Sigmoid colon (tissue), 7 donors: ENCODE results near the gene RASGRP3. TPM values are rescaled to one million over a fixed set of nuclear protein-coding genes. Genes with fewer than 3 reads are reported as not detected.

ENCODE experiments used
- DNase-seq: peaks from one replicate; pipeline ENCODE4 v3.0.0-alpha.2; 2019
- H3K27ac ChIP-seq, 4 donors: fragments of 200-600 bp; sonication (generic); one replicate each; pipeline ENCODE4 v1.5.1; 2016 to 2019; ENCODE audit warnings: mild to moderate bottlenecking in 1 of 4
- H3K27me3 ChIP-seq, 3 donors: fragments of 200-600 bp; sonication (generic); one replicate each; pipeline ENCODE4 v1.5.1; 2019; ENCODE audit warnings: mild to moderate bottlenecking in 1 of 3
- H3K36me3 ChIP-seq, 4 donors: fragments of 200-600 bp; sonication (generic); one replicate each; pipeline ENCODE4 v1.5.1; 2016 to 2019
- H3K4me1 ChIP-seq, 4 donors: fragments of 200-600 bp; sonication (generic); one replicate each; pipeline ENCODE4 v1.5.1; 2017 to 2019
- H3K4me3 ChIP-seq, 4 donors: fragments of 200-600 bp; sonication (generic); one replicate each; pipeline ENCODE4 v1.5.1; 2017 to 2019; ENCODE audit warnings: mild to moderate bottlenecking in 2 of 4, moderate library complexity in 1 of 4
- H3K9me3 ChIP-seq, 4 donors: fragments of 200-600 bp in 3 of 4; sonication (generic) in 3 of 4; one replicate each; pipeline versions ENCODE4 v1.5.1 to v1.6.1; 2013 to 2019
- EP300 ChIP-seq, 4 donors: sonication (generic); formaldehyde crosslinking; IDR thresholded peaks; one replicate each; pipeline ENCODE4 v1.6.1; 2017; ENCODE audit warnings: antibody characterized with exemption in 4 of 4
- POLR2A ChIP-seq, 2 donors: fragments of 450-650 bp; IDR thresholded peaks; one replicate each; pipeline ENCODE4 v1.6.1; 2016; ENCODE audit warnings: antibody characterized with exemption in 2 of 2, mild to moderate bottlenecking in 2 of 2, moderate library complexity in 2 of 2
- POLR2AphosphoS5 ChIP-seq, 4 donors: sonication (generic); formaldehyde crosslinking; IDR thresholded peaks; one replicate each; pipeline ENCODE4 v1.6.1; 2017; ENCODE audit warnings: antibody characterized with exemption in 4 of 4
- WGBS, 2 donors: extraction: QIAGEN DNeasy Blood & Tissue Kit; methylation state at CpG; one replicate each; pipeline ENCODE4 v1.1.7; 2013; 5-methylcytosine and 5-hydroxymethylcytosine counted together
- intact Hi-C: fragments of 100-400 bp; cut with DNase I; formaldehyde crosslinking; loops from one replicate; pipeline ENCODE4 v1.15.1; 2023
- polyA plus RNA-seq, 3 donors: library from polyadenylated mRNA; stranded (reverse); fragments of 200-250 nt; gene quantifications; one replicate each; pipeline ENCODE4 v1.2.3, GENCODE V29; 2013
- total RNA-seq, 4 donors: library from RNA; depleted of rRNA; stranded (reverse); fragments of >200 nt; gene quantifications; one replicate each; pipeline ENCODE4 v1.1.0, GENCODE V29; 2016
- TF ChIP-seq, protein P1 (sequence below), 4 experiments: fragments of 450-650 bp in 3 of 4; fragments of 200-600 bp in 1 of 4; IDR thresholded peaks; one replicate each; pipeline ENCODE4 v1.5.1; 2016 to 2019; ENCODE audit warnings: antibody characterized with exemption in 4 of 4, mild to moderate bottlenecking in 3 of 4, moderate library complexity in 2 of 4
- donor health status: healthy with polysubstance abuse.
- donor health status: Bipolar disorder and iron deficiency.
- donor health status: healthy.

RASGRP3 gene
- total and polyA plus RNA-seq, 7 donors: 1.8 to 14.7 (median 6.7) TPM

- peaks cover 0 to 8% (median 3%) of the 10 kb centered on the region in 4 donors for H3K9me3 ChIP-seq
- WGBS, 2 donors: 90 to 96% methylated on average over 1 of the region's 1 CpG
These were observed 24.6 kb upstream of the RASGRP3 start for GRCh38 chr2:33451825-33452224.

GRCh38 chr2:33452545-33452944, 23.9 kb upstream of the RASGRP3 start:
- intact Hi-C loops: no loop called here
- no peaks in the 10 kb centered on the region for H3K36me3 ChIP-seq
- peaks cover 0 to under 1% (median 0%) of the 10 kb centered on the region in 4 donors for H3K4me1 ChIP-seq
- H3K27me3 ChIP-seq: no peaks in the 10 kb centered on the region
- TF ChIP-seq POLR2AphosphoS5 (IDR thresholded peaks at IDR 0.05): no peak
- TF ChIP-seq EP300 (IDR thresholded peaks at IDR 0.05): no peak
- TF ChIP-seq, protein P1, sequence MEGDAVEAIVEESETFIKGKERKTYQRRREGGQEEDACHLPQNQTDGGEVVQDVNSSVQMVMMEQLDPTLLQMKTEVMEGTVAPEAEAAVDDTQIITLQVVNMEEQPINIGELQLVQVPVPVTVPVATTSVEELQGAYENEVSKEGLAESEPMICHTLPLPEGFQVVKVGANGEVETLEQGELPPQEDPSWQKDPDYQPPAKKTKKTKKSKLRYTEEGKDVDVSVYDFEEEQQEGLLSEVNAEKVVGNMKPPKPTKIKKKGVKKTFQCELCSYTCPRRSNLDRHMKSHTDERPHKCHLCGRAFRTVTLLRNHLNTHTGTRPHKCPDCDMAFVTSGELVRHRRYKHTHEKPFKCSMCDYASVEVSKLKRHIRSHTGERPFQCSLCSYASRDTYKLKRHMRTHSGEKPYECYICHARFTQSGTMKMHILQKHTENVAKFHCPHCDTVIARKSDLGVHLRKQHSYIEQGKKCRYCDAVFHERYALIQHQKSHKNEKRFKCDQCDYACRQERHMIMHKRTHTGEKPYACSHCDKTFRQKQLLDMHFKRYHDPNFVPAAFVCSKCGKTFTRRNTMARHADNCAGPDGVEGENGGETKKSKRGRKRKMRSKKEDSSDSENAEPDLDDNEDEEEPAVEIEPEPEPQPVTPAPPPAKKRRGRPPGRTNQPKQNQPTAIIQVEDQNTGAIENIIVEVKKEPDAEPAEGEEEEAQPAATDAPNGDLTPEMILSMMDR (IDR thresholded peaks at IDR 0.05): no peak
- TF ChIP-seq POLR2A (IDR thresholded peaks at IDR 0.05): no peak
- peaks cover 0 to 8% (median 3%) of the 10 kb centered on the region in 4 donors for H3K9me3 ChIP-seq
- no peak overlapping the region for H3K27ac ChIP-seq
- DNase-seq: no peak
- no peak overlapping the region for H3K4me3 ChIP-seq

More at GRCh38 chr2:33451825-33452224, 24.6 kb upstream of the RASGRP3 start:
- no peaks in the 10 kb centered on the region for H3K27me3 ChIP-seq
- no peak overlapping the region for H3K4me3 ChIP-seq
- no peaks in the 10 kb centered on the region for H3K4me1 ChIP-seq
- intact Hi-C loops: no loop called here
- H3K36me3 ChIP-seq: no peaks in the 10 kb centered on the region
- TF ChIP-seq, protein P1 (IDR thresholded peaks at IDR 0.05): no peak
- TF ChIP-seq POLR2A (IDR thresholded peaks at IDR 0.05) (no peak), EP300 (IDR thresholded peaks at IDR 0.05) (no peak), POLR2AphosphoS5 (IDR thresholded peaks at IDR 0.05) (no peak)
- H3K27ac ChIP-seq: no peak overlapping the region
- DNase-seq: no peak

DNA sequence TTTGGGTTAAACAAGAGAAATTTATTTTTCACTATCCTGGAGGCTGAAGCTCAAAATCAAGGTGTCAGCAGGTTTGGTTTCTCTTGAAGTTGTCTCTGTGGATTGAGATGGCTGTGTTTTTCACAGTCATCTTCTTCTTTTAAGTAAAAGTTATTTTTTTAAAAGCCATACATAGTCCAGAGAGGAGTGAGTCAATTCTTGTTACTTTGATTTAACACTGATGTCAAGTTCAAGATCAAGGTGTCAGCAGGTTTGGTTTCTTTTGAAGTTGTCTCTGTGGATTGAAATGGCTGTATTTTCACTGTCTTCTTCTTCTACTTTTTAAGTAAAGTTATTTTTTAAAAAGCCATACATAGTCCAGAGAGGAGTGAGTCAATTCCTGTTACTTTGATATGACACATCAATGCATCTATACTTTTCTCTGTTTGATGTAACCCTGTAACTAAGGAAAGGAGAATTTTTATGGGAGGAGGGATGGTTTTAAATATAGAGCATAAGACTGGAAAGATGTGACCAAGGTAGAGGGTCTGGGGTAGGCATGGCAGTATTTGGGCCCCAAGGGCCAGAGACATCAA, 22.5 kb upstream of the RASGRP3 start:
- H3K4me3 ChIP-seq: no peak overlapping the region
- no peak for TF ChIP-seq POLR2AphosphoS5 (IDR thresholded peaks at IDR 0.05)
- no peak for TF ChIP-seq POLR2A (IDR thresholded peaks at IDR 0.05)
- TF ChIP-seq, protein P1 (IDR thresholded peaks at IDR 0.05): no peak
- no peak for TF ChIP-seq EP300 (IDR thresholded peaks at IDR 0.05)
- no peaks in the 10 kb centered on the region for H3K36me3 ChIP-seq
- H3K27ac ChIP-seq: no peak overlapping the region
- intact Hi-C loops: no loop called here
- H3K27me3 ChIP-seq: no peaks in the 10 kb centered on the region
- peaks cover 0 to 12% (median 4%) of the 10 kb centered on the region in 4 donors for H3K4me1 ChIP-seq
- H3K9me3 ChIP-seq: peaks cover 0 to 8% (median 3%) of the 10 kb centered on the region in 4 donors
- DNase-seq: no peak

DNA sequence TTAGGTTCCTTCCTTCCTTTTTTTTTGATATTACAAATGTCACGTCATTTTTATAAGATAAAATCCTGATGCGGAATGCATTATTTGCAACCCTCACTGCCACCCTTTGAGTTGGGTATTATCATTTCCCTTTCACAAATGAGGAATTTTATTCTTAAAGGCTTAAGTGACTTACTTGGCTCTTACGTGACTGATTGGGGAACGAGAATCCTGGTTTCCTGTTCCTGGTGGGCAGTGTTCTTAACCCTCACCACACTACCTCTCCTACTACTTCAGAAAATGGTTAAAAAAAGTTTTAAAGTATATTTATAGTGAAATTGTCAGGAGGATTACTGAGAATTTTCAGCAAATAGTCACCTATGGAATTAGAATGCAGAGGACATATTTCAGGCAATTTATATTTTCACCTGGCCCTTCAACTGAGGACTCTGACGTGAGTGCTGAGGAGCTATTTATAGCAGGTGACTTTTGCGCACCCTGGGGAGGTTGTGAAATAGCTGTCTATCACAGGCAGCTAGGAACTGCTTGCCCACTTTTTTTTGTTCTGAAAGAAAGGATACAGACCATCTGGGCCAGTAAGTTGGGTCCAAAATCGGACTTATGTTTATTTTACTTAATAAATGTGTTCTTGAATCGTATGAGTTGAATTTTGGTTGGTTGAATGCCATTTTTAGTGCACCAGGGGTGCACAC, 18.7 kb upstream of the RASGRP3 start:
- Histone ChIP-seq H3K4me3 (no peak overlapping the region), H3K27ac (peak overlapping the region in 2 of 4 donors; percentile 7 to 70), H3K4me1 (peaks cover 0 to 12% (median 4%) of the 10 kb centered on the region in 4 donors), H3K27me3 (no peaks in the 10 kb centered on the region), H3K36me3 (no peaks in the 10 kb centered on the region), H3K9me3 (no peaks in the 10 kb centered on the region)
- DNase-seq: peak; percentile 70
- 38 to 63% methylated on average over 8 of the region's 8 CpGs for WGBS, 2 donors
- intact Hi-C loops: no loop called here
- no peak for TF ChIP-seq POLR2A (IDR thresholded peaks at IDR 0.05)
- TF ChIP-seq EP300 (IDR thresholded peaks at IDR 0.05): peak in 1 of 4 donors; percentile 16
- TF ChIP-seq, protein P1 (IDR thresholded peaks at IDR 0.05): no peak
- TF ChIP-seq POLR2AphosphoS5 (IDR thresholded peaks at IDR 0.05): peak in 2 of 4 donors; percentile 53 to 58
